LNCAP (cell line): ENCODE data around the gene AOAH.

Source experiments
- CTCF ChIP-seq: fragments of 450-650 bp; IDR thresholded peaks from 2 replicates; pipeline ENCODE4 v1.5.1; 2017; ENCODE audit warnings: mild to moderate bottlenecking

AOAH gene

GRCh38 chr7:36658335-36659171 lies 65.7 kb downstream of the AOAH start:
- TF ChIP-seq CTCF = no peak

GRCh38 chr7:36657036-36657660 lies 67.1 kb downstream of the AOAH start:
- no peak for TF ChIP-seq CTCF

GRCh38 chr7:36654436-36654835 lies 69.9 kb downstream of the AOAH start:
- TF ChIP-seq CTCF = no peak

- TF ChIP-seq CTCF = no peak
These were observed 70.5 kb downstream of the AOAH start for GRCh38 chr7:36653663-36654355.

GRCh38 chr7:36653008-36653662 lies 71.2 kb downstream of the AOAH start:
- TF ChIP-seq CTCF = no peak

GRCh38 chr7:36652431-36652830 lies 71.9 kb downstream of the AOAH start:
- no peak for TF ChIP-seq CTCF

- no peak for TF ChIP-seq CTCF
These were observed 72.9 kb downstream of the AOAH start for GRCh38 chr7:36651404-36651803.
